Loucy (cell line): ENCODE data around the gene LHFPL5.

Experiments
- CTCF ChIP-seq: fragments of 200-600 bp; sonication (generic); conservative IDR thresholded peaks from 2 replicates; pipeline ENCODE4 v1.5.1; 2014; ENCODE audit warnings: mild to moderate bottlenecking, antibody characterized with exemption, low read length
- EZH2phosphoT487 ChIP-seq: fragments of 200-600 bp; IDR thresholded peaks from 2 replicates; pipeline ENCODE4 v1.6.1; 2018; ENCODE audit warnings: antibody characterized with exemption, mild to moderate bottlenecking, moderate library complexity, borderline replicate concordance

- TF ChIP-seq CTCF = no peak
- no peak for TF ChIP-seq EZH2phosphoT487
Measured at GRCh38 chr6:35781290-35781689, 23.9 kb upstream of the LHFPL5 start.
